Neural cell (in vitro differentiated cells): ENCODE measurements around the gene PGA3.

ENCODE experiments used
- CTCF ChIP-seq: fragments of 450-650 bp; IDR thresholded peaks from 2 replicates; pipeline ENCODE4 v1.5.1; 2014; ENCODE audit warnings: antibody characterized with exemption, mild to moderate bottlenecking, moderate library complexity; ENCODE audit not compliant: poor library complexity, severe bottlenecking
- EP300 ChIP-seq: fragments of 450-650 bp; conservative IDR thresholded peaks from 2 replicates; pipeline ENCODE4 v1.6.1; 2014; ENCODE audit warnings: antibody characterized with exemption, mild to moderate bottlenecking, moderate library complexity; ENCODE audit not compliant: poor library complexity, severe bottlenecking
- POLR2AphosphoS5 ChIP-seq: IDR thresholded peaks from 2 replicates; pipeline ENCODE4 v1.6.1; 2012

GRCh38 chr11:61154528-61154927, 48.8 kb upstream of the PGA3 start:
- no peak for TF ChIP-seq CTCF
- no peak for TF ChIP-seq EP300
- TF ChIP-seq POLR2AphosphoS5 = no peak
